Activated naive CD4-positive, alpha-beta T cell treated with anti-CD3 and anti-CD28 coated beads, Interleukin-2, amount 50 U/mL, for 72 hours (primary cell): ENCODE measurements around the gene ODR4. TPM values are rescaled to one million over a fixed set of nuclear protein-coding genes. Genes with fewer than 3 reads are reported as not detected.
A peak's percentile ranks its signal among the peaks of the same experiment; 100 is the strongest.

ENCODE experiments used
- ATAC-seq, 2 donors: fragments of 150-1000 bp; cut with Tn5 transposase; 2 replicates each; pipeline ENCODE4 v1.10.0; 2021; ENCODE audit warnings: mild to moderate bottlenecking in 2 of 2, moderate library complexity in 2 of 2
- DNase-seq, 2 donors: peaks; one replicate each; pipeline ENCODE4 v3.0.0; 2021 to 2022; ENCODE audit warnings: low spot score in 2 of 2
- H3K27ac Mint-ChIP-seq, 2 donors: one replicate each; pipeline ENCODE4 v1.8.0; 2022; ENCODE audit warnings: mild to moderate bottlenecking in 2 of 2, mixed read lengths in 2 of 2
- H3K36me3 Mint-ChIP-seq, 2 donors: one replicate each; pipeline ENCODE4 v1.8.0; 2022; ENCODE audit warnings: mixed read lengths in 2 of 2
- H3K9me3 Mint-ChIP-seq, 2 donors: one replicate each; pipeline ENCODE4 v1.8.0; 2022; ENCODE audit warnings: mixed read lengths in 2 of 2
- total RNA-seq, 2 donors: library from RNA; stranded (reverse); gene quantifications; one replicate each; pipeline ENCODE4 v1.2.3, GENCODE V29; 2022

Gene ODR4
- total RNA-seq, 2 donors from 2014 or later: 18.5 to 20.1 TPM

DNA sequence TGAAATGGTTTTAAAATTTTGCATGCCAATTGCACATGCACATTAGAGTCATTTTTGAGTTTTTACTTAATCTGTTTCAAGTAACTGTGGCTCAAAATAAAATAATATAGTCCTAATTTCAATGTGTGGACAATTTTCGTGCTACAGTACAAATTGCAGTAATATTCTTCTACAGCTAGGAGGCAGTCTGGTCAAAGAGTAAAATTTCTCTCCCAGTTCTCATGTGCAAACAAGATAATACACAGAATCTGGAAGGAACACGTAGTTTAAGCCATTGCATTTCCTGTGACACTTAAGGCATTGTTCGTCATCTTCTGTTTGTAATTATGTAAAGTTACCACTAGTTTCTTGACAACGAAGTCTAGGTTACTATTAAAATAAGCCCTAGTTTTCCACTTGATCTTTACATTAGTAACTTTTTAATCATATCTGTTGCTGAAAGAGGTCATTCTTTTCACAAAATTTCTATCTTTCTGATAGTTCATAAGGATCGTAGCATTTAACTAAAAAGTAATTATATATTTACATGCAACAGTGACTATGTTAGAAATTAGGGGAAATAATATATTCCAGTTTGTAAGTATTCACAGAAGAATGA lies 28.9 kb downstream of the ODR4 start:
- Mint-ChIP-seq H3K9me3 (no peaks in the 10 kb centered on the region), H3K36me3 (peaks cover 5 to 6% of the 10 kb centered on the region in 2 donors), H3K27ac (no peak overlapping the region)
- no peak for DNase-seq
- ATAC-seq: peak in 1 of 2 donors; percentile 71

DNA sequence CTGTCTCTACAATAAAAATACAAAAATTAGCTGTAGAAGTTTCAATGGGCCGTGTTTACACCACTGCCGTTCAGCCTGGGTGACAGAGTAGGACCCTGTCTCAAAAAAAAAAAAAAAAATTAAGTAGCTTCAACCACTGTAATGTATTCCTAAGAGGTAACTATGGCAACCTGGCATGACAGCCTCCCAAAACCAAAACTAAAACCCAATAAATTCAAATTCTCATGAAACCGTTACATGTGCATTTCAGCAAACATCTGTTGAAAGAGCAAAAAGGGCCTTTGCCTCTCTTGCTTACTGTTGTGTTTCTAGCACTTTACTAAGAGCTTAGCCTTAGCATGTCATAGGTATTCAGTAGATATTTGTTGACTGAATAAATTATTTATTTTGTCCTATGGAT lies 33.5 kb downstream of the ODR4 start:
- Mint-ChIP-seq H3K27ac (no peak overlapping the region), H3K9me3 (no peaks in the 10 kb centered on the region), H3K36me3 (peaks cover 0 to 5% of the 10 kb centered on the region in 2 donors)
- DNase-seq (no peak), ATAC-seq (peak in 1 of 2 donors; percentile 34)

GRCh38 chr1:186413319-186413718 lies 37.7 kb downstream of the ODR4 start:
- H3K27ac Mint-ChIP-seq: no peak overlapping the region
- no peak for ATAC-seq

DNA sequence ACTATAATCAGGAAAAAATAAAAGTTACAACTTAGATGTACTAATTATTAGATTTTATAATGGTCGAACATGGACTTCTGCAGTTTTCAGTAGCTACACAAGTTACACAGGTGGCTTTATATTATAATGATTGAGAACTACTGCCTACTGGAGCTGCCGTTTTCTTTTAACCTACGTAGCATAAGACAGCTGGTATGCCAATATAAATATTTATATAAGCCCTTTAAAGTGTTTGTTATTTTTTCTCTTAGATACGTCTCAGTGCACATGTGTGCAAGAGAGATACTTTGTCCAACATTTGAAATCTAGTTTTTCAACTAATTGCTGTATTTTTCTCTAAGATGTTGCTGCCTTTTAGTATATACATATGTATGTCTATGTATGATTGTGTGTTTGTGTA lies 42.9 kb downstream of the ODR4 start:
- H3K36me3 Mint-ChIP-seq: peaks cover 0 to 6% of the 10 kb centered on the region in 2 donors
- DNase-seq: no peak
- H3K9me3 Mint-ChIP-seq: no peaks in the 10 kb centered on the region
- ATAC-seq: no peak
- H3K27ac Mint-ChIP-seq: no peak overlapping the region

More at GRCh38 chr1:186413319-186413718, 37.7 kb downstream of the ODR4 start:
- no peaks in the 10 kb centered on the region for H3K9me3 Mint-ChIP-seq
- H3K36me3 Mint-ChIP-seq: no peaks in the 10 kb centered on the region
- no peak for DNase-seq

DNA sequence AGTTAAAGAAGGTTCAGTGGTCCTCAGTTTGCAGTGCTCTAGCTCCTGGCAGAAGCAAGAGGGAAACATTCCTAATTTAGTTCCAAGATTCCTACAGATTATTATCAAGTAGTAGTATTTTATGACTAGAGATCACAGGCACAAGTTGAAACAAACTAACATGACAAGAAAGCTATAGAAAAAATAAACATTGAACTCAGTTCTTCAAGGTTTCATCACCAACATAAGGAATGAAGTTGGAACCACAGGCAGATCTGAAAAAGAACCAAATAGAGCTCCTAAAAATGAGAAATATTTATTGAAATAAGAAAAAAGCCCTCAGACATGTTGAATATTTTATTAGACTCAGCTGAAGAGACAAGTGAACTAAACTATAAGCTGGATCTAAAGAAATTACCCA lies 44.7 kb downstream of the ODR4 start:
- DNase-seq (no peak), ATAC-seq (no peak)
- Mint-ChIP-seq H3K27ac (peak overlapping the region in 1 of 2 donors; percentile 17), H3K9me3 (no peaks in the 10 kb centered on the region), H3K36me3 (peaks cover 0 to 6% of the 10 kb centered on the region in 2 donors)

DNA sequence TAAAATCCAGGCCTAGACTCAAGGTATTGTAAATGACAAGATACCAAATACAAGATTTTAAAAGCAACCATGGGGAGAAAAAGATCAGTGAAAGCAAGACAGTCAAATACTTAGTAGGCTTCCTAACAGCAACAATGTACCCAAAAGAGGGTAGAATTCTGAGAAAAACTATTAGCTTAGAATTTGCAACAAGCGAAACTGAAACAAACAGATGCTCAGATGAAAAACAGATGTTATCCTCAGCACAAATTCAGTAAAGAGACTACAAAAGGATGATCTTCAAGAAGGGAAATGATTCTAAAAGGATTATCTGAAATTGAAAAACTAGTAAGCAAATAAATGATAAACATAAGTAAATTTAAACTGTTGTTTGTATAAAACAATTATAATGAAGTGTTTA lies 45.3 kb downstream of the ODR4 start:
- Mint-ChIP-seq H3K9me3 (no peaks in the 10 kb centered on the region), H3K36me3 (peaks cover 0 to 6% of the 10 kb centered on the region in 2 donors), H3K27ac (peak overlapping the region in 1 of 2 donors; percentile 31)
- no peak for DNase-seq
- ATAC-seq: peak in 1 of 2 donors; percentile 43

DNA sequence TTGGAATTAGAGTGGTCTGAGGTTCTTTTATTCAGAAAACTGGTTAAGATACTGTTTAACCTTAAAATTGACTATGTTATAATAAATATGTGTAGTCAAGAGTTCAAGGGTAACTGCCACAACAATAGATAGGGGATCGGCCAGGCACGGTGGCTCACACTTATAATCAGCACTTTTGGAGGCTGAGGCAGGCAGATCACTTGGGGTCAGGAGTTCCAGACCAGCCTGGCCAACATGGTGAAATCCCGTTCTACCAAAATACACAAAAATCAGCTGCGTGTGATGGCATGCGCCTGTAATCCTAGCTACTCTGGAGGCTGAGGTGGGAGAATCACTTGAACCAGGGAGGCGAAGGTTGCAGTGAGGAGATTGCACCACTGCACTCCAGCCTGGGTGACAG lies 45.8 kb downstream of the ODR4 start:
- no peaks in the 10 kb centered on the region for H3K9me3 Mint-ChIP-seq
- H3K27ac Mint-ChIP-seq: no peak overlapping the region
- no peak for DNase-seq
- peaks cover 0 to 6% of the 10 kb centered on the region in 2 donors for H3K36me3 Mint-ChIP-seq
- no peak for ATAC-seq

DNA sequence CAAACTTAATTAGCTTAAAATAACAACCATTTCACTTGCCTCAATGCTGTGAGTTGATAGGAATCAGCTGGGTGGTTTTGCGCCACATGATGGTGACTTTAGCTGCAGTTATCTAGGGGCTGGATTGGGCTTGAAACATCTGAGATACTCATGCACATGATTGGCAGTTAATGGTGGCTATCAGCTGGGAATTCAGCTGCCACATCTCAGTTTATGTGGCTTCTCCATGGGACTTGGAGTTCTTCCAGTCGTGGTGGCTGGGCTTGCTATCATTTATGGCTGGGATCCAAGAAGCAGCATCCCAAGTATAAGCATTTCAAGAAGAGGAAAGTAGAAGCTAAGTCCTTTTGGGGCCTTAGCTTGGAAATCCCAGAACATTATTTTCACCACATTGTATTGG lies 48.9 kb downstream of the ODR4 start:
- Mint-ChIP-seq H3K9me3 (no peaks in the 10 kb centered on the region), H3K36me3 (no peaks in the 10 kb centered on the region), H3K27ac (no peak overlapping the region)
- no peak for ATAC-seq
- DNase-seq: no peak

- no peaks in the 10 kb centered on the region for H3K36me3 Mint-ChIP-seq
- ATAC-seq (no peak), DNase-seq (no peak)
- H3K9me3 Mint-ChIP-seq: no peaks in the 10 kb centered on the region
- no peak overlapping the region for H3K27ac Mint-ChIP-seq
Observed at GRCh38 chr1:186426118-186426517, 50.5 kb downstream of the ODR4 start.

DNA sequence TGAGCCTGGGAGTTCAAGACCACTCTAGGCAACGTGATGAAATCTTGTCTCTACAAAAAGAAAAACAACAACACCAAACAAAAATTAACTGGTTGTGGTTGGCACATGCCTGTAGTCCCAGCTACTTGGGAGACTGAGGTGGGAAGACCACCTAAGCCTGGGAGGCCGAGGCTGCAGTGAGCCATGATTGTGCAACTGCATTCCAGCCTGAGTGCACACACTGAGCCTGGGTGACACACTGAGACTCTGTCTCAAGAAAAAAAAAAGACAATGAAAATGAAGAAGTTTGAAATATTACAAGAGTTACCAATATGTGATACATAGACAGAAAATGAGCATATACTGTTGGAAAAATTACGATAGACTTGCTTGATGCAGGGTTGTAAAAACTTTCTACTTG lies 53.4 kb downstream of the ODR4 start:
- DNase-seq: no peak
- no peak for ATAC-seq
- Mint-ChIP-seq H3K9me3 (no peaks in the 10 kb centered on the region), H3K27ac (no peak overlapping the region), H3K36me3 (no peaks in the 10 kb centered on the region)

- Mint-ChIP-seq H3K36me3 (no peaks in the 10 kb centered on the region), H3K9me3 (no peaks in the 10 kb centered on the region), H3K27ac (no peak overlapping the region)
- no peak for DNase-seq
- no peak for ATAC-seq
Observed at GRCh38 chr1:186435336-186435735, 59.7 kb downstream of the ODR4 start.

- ATAC-seq: no peak
- no peaks in the 10 kb centered on the region for H3K36me3 Mint-ChIP-seq
- DNase-seq: no peak
- H3K27ac Mint-ChIP-seq: no peak overlapping the region
- H3K9me3 Mint-ChIP-seq: no peaks in the 10 kb centered on the region
Observed at GRCh38 chr1:186438567-186438966, 62.9 kb downstream of the ODR4 start.

- Mint-ChIP-seq H3K9me3 (no peaks in the 10 kb centered on the region), H3K27ac (peak overlapping the region in 1 of 2 donors; percentile 77), H3K36me3 (no peaks in the 10 kb centered on the region)
- DNase-seq: no peak
- peak in 1 of 2 donors; percentile 59 for ATAC-seq
Observed at GRCh38 chr1:186440584-186440983, 64.9 kb downstream of the ODR4 start.

- H3K27ac Mint-ChIP-seq: peak overlapping the region; percentile 0 to 16
- H3K9me3 Mint-ChIP-seq: no peaks in the 10 kb centered on the region
- DNase-seq: no peak
- H3K36me3 Mint-ChIP-seq: no peaks in the 10 kb centered on the region
- ATAC-seq: peak; percentile 49 to 83
Observed at GRCh38 chr1:186442651-186443375, 67.2 kb downstream of the ODR4 start.

- Mint-ChIP-seq H3K9me3 (no peaks in the 10 kb centered on the region), H3K27ac (no peak overlapping the region), H3K36me3 (no peaks in the 10 kb centered on the region)
- DNase-seq (no peak), ATAC-seq (peak in 1 of 2 donors; percentile 29)
Observed at GRCh38 chr1:186443638-186444037, 68.0 kb downstream of the ODR4 start.

DNA sequence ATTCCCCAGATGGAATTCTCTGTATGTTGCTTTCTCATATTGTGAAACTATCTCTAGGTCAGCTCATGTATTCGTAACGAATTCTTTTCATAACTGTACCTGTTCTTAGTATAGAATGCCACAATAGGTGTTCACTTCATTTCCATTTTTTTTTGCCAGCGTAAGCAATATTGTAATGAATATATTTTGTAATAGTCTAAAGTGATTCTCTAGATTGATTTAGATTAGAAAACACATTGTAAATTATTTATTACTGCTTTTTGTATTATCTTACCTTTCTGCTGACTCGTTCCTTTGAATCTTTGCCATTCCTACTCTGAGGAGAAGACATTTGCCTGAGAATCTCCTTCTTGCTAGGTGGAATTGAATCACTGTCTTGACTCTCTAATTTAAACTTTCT lies 70.5 kb downstream of the ODR4 start:
- no peaks in the 10 kb centered on the region for H3K36me3 Mint-ChIP-seq

DNA sequence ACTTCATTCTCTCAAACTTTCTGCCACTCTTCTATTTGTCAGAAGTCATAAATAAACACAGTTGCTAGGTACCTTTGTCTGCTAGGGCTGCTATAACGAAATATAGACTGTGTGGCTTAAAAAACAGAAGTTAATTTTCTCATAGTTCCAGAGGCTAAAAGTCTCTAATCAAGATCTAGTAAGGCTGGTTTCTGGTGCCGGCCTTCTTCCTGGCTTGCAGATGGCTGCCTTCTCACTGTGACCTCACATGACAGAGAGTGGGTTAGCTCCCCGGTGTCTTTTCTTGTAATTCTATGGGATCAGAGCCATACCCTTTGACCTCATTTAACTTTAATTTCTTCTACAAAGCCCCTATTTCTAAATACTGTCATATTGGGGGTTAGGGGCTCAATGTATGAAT lies 79.3 kb downstream of the ODR4 start:
- no peak for ATAC-seq

More for the DNA sequence above, 70.5 kb downstream of the ODR4 start:
- DNase-seq (no peak), ATAC-seq (no peak)
- H3K9me3 Mint-ChIP-seq: no peaks in the 10 kb centered on the region
- no peak overlapping the region for H3K27ac Mint-ChIP-seq

GRCh38 chr1:186456729-186457255 lies 81.2 kb downstream of the ODR4 start:
- no peak for ATAC-seq
- no peaks in the 10 kb centered on the region for H3K36me3 Mint-ChIP-seq
- no peak overlapping the region for H3K27ac Mint-ChIP-seq
- H3K9me3 Mint-ChIP-seq: no peaks in the 10 kb centered on the region
- no peak for DNase-seq

More for the DNA sequence above, 79.3 kb downstream of the ODR4 start:
- H3K9me3 Mint-ChIP-seq: no peaks in the 10 kb centered on the region
- no peaks in the 10 kb centered on the region for H3K36me3 Mint-ChIP-seq
- H3K27ac Mint-ChIP-seq: no peak overlapping the region
- no peak for DNase-seq
